GM15510 (cell line): ENCODE measurements around the gene ROBO2.

Source experiments
- POLR2A ChIP-seq: IDR thresholded peaks from 3 replicates; pipeline ENCODE4 v1.6.1; 2011; ENCODE audit warnings: borderline replicate concordance; ENCODE audit not compliant: insufficient read length; ENCODE audit errors: extremely low read depth

ROBO2 gene

GRCh38 chr3:77137559-77137958, 97.7 kb downstream of the ROBO2 start:
- no peak for TF ChIP-seq POLR2A

GRCh38 chr3:77139624-77140023, 99.7 kb downstream of the ROBO2 start:
- no peak for TF ChIP-seq POLR2A

GRCh38 chr3:77141423-77141822, 101.5 kb downstream of the ROBO2 start:
- no peak for TF ChIP-seq POLR2A

GRCh38 chr3:77142578-77142977, 102.7 kb downstream of the ROBO2 start:
- no peak for TF ChIP-seq POLR2A

DNA sequence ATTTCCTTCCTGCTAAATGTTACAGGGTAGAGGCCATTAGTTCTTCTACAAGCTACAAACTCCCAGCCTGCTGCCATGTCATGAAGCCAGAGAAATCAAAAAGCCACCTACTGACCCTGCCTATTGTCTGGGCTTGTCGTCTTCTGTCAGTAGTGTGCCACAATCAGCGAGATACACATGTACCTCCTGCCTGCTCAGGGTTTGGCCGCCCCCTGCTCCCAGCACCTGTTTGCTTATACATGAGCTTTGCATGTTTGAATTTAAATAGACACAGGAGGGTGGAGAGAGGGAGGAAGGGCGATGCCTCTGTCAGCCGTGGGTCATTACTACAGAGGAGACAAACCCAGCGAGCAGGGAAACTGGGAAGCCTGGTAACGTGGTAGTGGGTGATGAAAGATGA, 106.1 kb downstream of the ROBO2 start:
- TF ChIP-seq POLR2A = no peak

- TF ChIP-seq POLR2A = no peak
Observed at GRCh38 chr3:77147836-77148578, 108.1 kb downstream of the ROBO2 start.

DNA sequence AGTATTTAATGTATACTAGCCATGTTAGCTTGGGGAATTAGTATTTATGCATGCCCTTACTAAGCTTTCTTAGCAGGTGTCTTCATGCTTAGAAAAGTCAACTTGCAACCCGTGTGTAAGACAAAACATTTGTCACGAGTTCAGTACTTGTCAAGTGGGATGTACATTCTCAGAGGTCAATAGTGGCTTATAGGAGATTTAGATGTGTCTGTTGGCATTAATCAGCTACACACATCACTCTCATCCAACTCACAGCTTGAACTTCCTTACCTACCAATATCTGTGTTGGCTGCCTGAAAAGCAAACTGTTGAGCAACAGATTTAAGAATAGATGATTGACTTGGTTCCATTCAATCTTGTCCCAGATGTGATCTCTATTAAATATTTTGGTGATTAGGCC, 109.5 kb downstream of the ROBO2 start:
- TF ChIP-seq POLR2A = no peak

DNA sequence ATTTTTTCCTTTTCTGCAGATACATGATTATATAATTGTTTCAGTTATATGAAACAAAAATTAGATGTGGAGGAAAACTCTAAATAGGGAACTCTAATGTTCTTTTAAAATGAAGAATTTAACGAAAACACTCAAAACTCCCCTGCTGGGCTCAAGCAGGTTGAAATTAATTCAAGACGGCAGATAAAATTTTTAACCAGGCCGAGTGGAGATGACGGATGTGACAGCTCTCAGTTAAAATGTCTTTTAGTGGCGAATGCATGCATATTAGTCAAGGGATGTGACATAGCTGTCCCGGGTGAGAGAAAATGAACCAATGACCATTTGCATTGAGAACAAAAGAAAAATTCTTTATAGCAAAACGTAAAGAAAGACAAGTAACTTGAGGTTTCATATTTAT, 110.1 kb downstream of the ROBO2 start:
- no peak for TF ChIP-seq POLR2A

DNA sequence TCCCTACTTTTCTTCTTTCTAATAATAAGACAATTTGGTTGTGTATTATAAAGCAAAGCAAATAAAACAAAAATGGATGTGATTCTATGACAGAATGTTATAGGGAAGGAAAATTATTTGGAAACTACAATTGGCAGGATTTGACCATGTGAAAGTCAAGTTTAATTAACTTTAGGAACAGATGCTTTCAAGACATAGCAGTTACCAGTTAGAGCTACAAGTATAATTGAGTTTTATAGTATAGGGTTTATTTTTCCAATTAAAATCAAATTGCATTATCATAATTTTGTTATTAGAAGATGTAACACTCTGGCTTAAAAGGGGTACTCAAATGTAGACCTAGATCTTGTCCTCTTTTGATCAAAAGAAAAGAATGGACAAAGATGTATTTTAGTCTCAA, 110.9 kb downstream of the ROBO2 start:
- TF ChIP-seq POLR2A = no peak

DNA sequence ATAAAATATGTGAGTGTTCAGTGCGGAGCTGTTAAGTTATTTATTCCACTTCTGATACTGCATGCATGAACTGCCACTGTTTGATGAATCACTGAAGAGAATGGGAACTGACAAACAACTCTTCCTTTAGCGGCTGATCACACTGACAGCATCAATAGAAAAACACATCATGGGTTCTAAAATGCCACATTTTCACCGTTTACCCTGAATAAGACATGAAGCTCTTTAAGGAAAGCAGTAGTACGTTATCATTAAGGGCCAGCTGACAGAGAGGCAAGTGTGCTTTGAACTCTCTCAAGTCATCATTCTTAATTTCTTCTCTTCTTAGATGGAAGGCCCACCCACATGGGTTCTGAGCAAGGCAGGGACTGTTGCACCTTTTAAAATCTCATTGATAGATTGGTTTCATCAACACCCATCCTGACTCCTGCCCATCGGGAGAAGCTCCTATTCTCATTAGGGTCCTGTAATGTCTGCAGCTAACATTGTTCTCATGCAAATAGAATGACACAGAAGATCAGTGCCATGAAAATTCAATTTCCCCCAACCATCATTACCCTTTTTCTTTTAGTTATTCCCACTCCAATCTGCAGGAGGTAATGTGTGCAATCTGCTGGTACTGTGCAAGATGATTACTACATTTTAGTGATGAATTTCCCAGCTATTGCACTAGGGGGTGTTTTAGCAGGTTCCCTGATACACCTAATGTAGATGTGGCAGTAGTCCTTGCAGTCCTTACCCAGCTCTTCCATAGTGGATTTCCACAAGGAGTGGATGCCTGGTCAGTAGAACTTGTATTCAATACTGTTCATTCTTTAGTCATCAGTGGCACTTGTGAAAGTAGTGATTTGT, 119.1 kb downstream of the ROBO2 start:
- TF ChIP-seq POLR2A = no peak

GRCh38 chr3:77160931-77161497, 121.1 kb downstream of the ROBO2 start:
- TF ChIP-seq POLR2A = no peak

DNA sequence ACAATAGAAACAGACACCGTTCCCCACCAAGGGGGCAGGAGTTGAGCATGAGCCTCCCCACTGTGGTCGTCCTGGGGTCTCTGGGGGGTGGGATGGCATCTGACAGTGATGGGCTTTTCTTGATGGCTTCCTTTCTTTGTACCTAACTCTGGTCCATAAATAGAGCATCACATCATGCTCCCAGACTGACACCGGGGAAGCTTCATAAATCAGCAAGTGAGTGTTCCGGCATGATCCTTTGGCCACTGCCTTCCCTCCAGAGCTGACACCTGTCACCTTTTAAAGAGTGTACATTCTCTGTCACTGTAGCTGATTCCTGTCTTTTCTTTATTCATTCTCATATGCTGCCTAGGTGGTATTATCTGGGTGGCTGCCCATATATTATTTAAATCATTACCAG, 129.9 kb downstream of the ROBO2 start:
- no peak for TF ChIP-seq POLR2A

GRCh38 chr3:77171026-77171425, 131.1 kb downstream of the ROBO2 start:
- no peak for TF ChIP-seq POLR2A

- no peak for TF ChIP-seq POLR2A
Observed at GRCh38 chr3:77179762-77180161, 139.9 kb downstream of the ROBO2 start.

- no peak for TF ChIP-seq POLR2A
Observed at GRCh38 chr3:77182341-77182740, 142.4 kb downstream of the ROBO2 start.
